Measurements from ENCODE around the gene GLIS1. TPM values are rescaled to one million over a fixed set of nuclear protein-coding genes. Genes with fewer than 3 reads are reported as not detected.

GLIS1 gene
- total RNA-seq, 4 donors from 2014 or later = 0.59 to 3.9 (median 0.75) TPM

DNA sequence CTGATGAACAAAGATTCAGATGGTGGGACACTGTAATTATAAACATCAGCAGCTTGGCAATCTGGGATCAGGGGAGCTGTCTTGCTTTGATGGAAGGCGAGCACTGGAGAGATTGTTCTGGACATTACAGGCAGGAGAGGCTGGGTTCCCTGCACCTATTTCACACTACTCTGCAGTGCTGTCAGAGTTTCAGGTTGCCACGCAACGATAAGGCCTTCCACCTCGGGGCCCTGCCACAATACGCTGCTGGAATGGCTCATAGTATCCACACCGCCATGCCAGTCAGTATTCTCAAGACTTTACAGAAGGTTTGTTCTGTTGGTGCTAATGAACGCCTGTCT, 96.8 kb downstream of the GLIS1 start:
- DNase-seq (ENCODE audit: low spot score in 2 of 2) = no peak
- Histone ChIP-seq H3K4me1 (no peaks in the 10 kb centered on the region), H3K27ac (no peak overlapping the region), H3K4me3 (no peak overlapping the region), H3K9me3 (no peaks in the 10 kb centered on the region), H3K36me3 (no peaks in the 10 kb centered on the region), H3K27me3 (peaks cover 0 to 10% of the 10 kb centered on the region in 2 donors)
- 78 to 86% methylated on average over 7 of the region's 7 CpGs for WGBS, 2 donors
- TF ChIP-seq EP300 (IDR thresholded peaks at IDR 0.05) (no peak), POLR2A (IDR thresholded peaks at IDR 0.05) (no peak)
- TF ChIP-seq, protein P1, sequence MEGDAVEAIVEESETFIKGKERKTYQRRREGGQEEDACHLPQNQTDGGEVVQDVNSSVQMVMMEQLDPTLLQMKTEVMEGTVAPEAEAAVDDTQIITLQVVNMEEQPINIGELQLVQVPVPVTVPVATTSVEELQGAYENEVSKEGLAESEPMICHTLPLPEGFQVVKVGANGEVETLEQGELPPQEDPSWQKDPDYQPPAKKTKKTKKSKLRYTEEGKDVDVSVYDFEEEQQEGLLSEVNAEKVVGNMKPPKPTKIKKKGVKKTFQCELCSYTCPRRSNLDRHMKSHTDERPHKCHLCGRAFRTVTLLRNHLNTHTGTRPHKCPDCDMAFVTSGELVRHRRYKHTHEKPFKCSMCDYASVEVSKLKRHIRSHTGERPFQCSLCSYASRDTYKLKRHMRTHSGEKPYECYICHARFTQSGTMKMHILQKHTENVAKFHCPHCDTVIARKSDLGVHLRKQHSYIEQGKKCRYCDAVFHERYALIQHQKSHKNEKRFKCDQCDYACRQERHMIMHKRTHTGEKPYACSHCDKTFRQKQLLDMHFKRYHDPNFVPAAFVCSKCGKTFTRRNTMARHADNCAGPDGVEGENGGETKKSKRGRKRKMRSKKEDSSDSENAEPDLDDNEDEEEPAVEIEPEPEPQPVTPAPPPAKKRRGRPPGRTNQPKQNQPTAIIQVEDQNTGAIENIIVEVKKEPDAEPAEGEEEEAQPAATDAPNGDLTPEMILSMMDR (IDR thresholded peaks at IDR 0.05) = no peak

- Histone ChIP-seq H3K4me1 (no peaks in the 10 kb centered on the region), H3K27ac (no peak overlapping the region), H3K27me3 (peaks cover 0 to 10% of the 10 kb centered on the region in 2 donors), H3K4me3 (no peak overlapping the region), H3K36me3 (no peaks in the 10 kb centered on the region), H3K9me3 (no peaks in the 10 kb centered on the region)
- no peak for DNase-seq (ENCODE audit: low spot score in 2 of 2)
- WGBS, 2 donors = 77 to 78% methylated on average over 9 of the region's 9 CpGs
- TF ChIP-seq EP300 (IDR thresholded peaks at IDR 0.05) (no peak), POLR2A (IDR thresholded peaks at IDR 0.05) (no peak)
- TF ChIP-seq, protein P1 (IDR thresholded peaks at IDR 0.05) = no peak
Observed at GRCh38 chr1:53641481-53642214, 97.3 kb downstream of the GLIS1 start.

GRCh38 chr1:53640701-53641075, 98.3 kb downstream of the GLIS1 start:
- H3K9me3 ChIP-seq = no peaks in the 10 kb centered on the region
- TF ChIP-seq EP300 (IDR thresholded peaks at IDR 0.05) (no peak), POLR2A (IDR thresholded peaks at IDR 0.05) (no peak)
- TF ChIP-seq, protein P1 (IDR thresholded peaks at IDR 0.05) = no peak
- H3K36me3 ChIP-seq = no peaks in the 10 kb centered on the region
- WGBS, 2 donors = 59 to 61% methylated on average over 6 of the region's 6 CpGs
- no peak overlapping the region for H3K4me3 ChIP-seq
- no peak for DNase-seq (ENCODE audit: low spot score in 2 of 2)
- no peaks in the 10 kb centered on the region for H3K4me1 ChIP-seq
- peaks cover 0 to 10% of the 10 kb centered on the region in 2 donors for H3K27me3 ChIP-seq
- no peak overlapping the region for H3K27ac ChIP-seq

- TF ChIP-seq, protein P1 (IDR thresholded peaks at IDR 0.05) = no peak
- TF ChIP-seq EP300 (IDR thresholded peaks at IDR 0.05) (no peak), POLR2A (IDR thresholded peaks at IDR 0.05) (no peak)
- Histone ChIP-seq H3K27ac (no peak overlapping the region), H3K36me3 (no peaks in the 10 kb centered on the region), H3K9me3 (no peaks in the 10 kb centered on the region), H3K4me1 (no peaks in the 10 kb centered on the region), H3K4me3 (no peak overlapping the region), H3K27me3 (peaks cover 0 to 10% of the 10 kb centered on the region in 2 donors)
- WGBS, 2 donors = 60 to 74% methylated on average over 4 of the region's 4 CpGs
- DNase-seq (ENCODE audit: low spot score in 2 of 2) = no peak
Observed at GRCh38 chr1:53639996-53640700, 98.8 kb downstream of the GLIS1 start.

DNA sequence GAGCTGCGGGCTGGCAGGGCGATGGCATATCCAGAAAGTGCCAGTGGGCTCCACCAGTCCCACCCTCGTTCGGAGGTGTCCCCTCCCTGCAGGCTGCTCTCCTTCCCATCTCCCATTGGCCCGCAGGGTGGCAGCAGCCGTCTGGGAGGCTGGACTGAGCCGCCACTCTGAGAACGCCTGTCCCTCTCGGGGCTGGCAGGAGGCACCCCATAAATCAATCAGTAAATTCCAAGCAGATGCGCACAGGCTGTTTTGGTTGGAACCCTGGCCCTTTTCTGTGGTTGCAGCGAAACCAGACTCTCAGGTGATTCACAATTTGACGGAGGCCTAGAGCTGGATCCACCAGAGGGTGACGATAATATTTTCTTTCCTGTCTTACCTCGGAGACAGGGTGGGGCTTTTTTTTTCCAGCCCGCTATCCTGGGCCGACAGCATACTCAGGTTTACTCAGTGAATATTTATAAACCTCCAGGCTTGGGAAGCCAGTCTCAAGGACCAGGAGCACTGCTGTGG, 99.7 kb downstream of the GLIS1 start:
- Histone ChIP-seq H3K27ac (no peak overlapping the region), H3K4me1 (no peaks in the 10 kb centered on the region), H3K36me3 (no peaks in the 10 kb centered on the region), H3K9me3 (no peaks in the 10 kb centered on the region), H3K27me3 (peaks cover 0 to 10% of the 10 kb centered on the region in 2 donors), H3K4me3 (no peak overlapping the region)
- 54 to 60% methylated on average over 16 of the region's 16 CpGs for WGBS, 2 donors
- no peak for TF ChIP-seq EP300 (IDR thresholded peaks at IDR 0.05)
- TF ChIP-seq, protein P1 (IDR thresholded peaks at IDR 0.05) = no peak
- TF ChIP-seq POLR2A (IDR thresholded peaks at IDR 0.05) = no peak
- no peak for DNase-seq (ENCODE audit: low spot score in 2 of 2)
